OCI-LY1 (cell line): ENCODE data around the gene IRF2.

ENCODE experiments used
- H2AFZ ChIP-seq: fragments of 200-600 bp; sonication (generic), shearing (Covaris generic); 2 replicates; pipeline ENCODE4 v1.6.0; 2014; ENCODE audit warnings: antibody characterized with exemption, mild to moderate bottlenecking, low read length
- H3F3A ChIP-seq: fragments of 200-600 bp; sonication (generic), shearing (Covaris generic); 2 replicates; pipeline ENCODE4 v1.6.0; 2014; ENCODE audit warnings: mild to moderate bottlenecking, antibody characterized with exemption, low read length, moderate library complexity; ENCODE audit not compliant: insufficient read depth
- H3K27ac ChIP-seq: fragments of 200-600 bp; sonication (generic); 2 replicates; pipeline ENCODE4 v1.5.1; 2014; ENCODE audit warnings: low read length, mixed run types, mild to moderate bottlenecking, low read depth; ENCODE audit not compliant: poor library complexity, severe bottlenecking
- H3K27me3 ChIP-seq: fragments of 200-600 bp; sonication (generic); 2 replicates; pipeline ENCODE4 v1.6.0; 2014; ENCODE audit warnings: antibody characterized with exemption, mild to moderate bottlenecking, low read length, moderate library complexity; ENCODE audit not compliant: insufficient read depth
- H3K36me3 ChIP-seq: fragments of 200-600 bp; sonication (generic); 2 replicates; pipeline ENCODE4 v1.6.1; 2014; ENCODE audit warnings: mild to moderate bottlenecking, antibody characterized with exemption, low read length, moderate library complexity, mixed read lengths; ENCODE audit not compliant: insufficient read depth
- H3K4me1 ChIP-seq: fragments of 200-600 bp; sonication (generic); 2 replicates; pipeline ENCODE4 v1.5.1; 2014; ENCODE audit warnings: mild to moderate bottlenecking, low read length, moderate library complexity; ENCODE audit not compliant: insufficient read depth, severe bottlenecking
- H3K4me2 ChIP-seq: fragments of 200-600 bp; sonication (generic), shearing (Covaris generic); 2 replicates; pipeline ENCODE4 v1.6.1; 2014; ENCODE audit warnings: low read length
- H3K4me3 ChIP-seq: fragments of 200-600 bp; sonication (generic); 2 replicates; pipeline ENCODE4 v1.5.1; 2014; ENCODE audit warnings: low read length, low read depth, mild to moderate bottlenecking, mixed read lengths; ENCODE audit not compliant: poor library complexity, severe bottlenecking
- H3K79me2 ChIP-seq: fragments of 200-600 bp; shearing (Covaris generic); 2 replicates; pipeline ENCODE4 v1.6.1; 2016; ENCODE audit warnings: mixed run types, low read length, mixed read lengths; ENCODE audit not compliant: insufficient read depth
- H3K9ac ChIP-seq: fragments of 200-600 bp; sonication (generic), shearing (Covaris generic); 2 replicates; pipeline ENCODE4 v1.6.1; 2014; ENCODE audit warnings: mild to moderate bottlenecking, low read length, mixed read lengths
- H3K9me2 ChIP-seq: fragments of 200-600 bp; sonication (generic), shearing (Covaris generic); 2 replicates; pipeline ENCODE4 v1.6.1; 2014; ENCODE audit warnings: low read depth, mild to moderate bottlenecking, low read length, mixed read lengths
- H3K9me3 ChIP-seq: fragments of 200-600 bp; shearing (Covaris generic); 2 replicates; pipeline ENCODE4 v1.6.1; 2014; ENCODE audit warnings: low read length, mixed read lengths
- H4K20me1 ChIP-seq: fragments of 200-600 bp; sonication (generic), shearing (Covaris generic); 2 replicates; pipeline ENCODE4 v1.6.0; 2016; ENCODE audit warnings: mild to moderate bottlenecking, low read length; ENCODE audit not compliant: insufficient read depth
- CTCF ChIP-seq: fragments of 200-600 bp; sonication (generic), shearing (Covaris generic); IDR thresholded peaks from 2 replicates; pipeline ENCODE4 v1.5.1; 2017; ENCODE audit warnings: mild to moderate bottlenecking, antibody characterized with exemption, low read length, moderate library complexity, mixed read lengths
- EZH2 ChIP-seq: fragments of 200-600 bp; sonication (generic), shearing (Covaris generic); IDR thresholded peaks from 2 replicates; pipeline ENCODE4 v1.8.0; 2017; ENCODE audit warnings: borderline replicate concordance, mixed run types, mild to moderate bottlenecking, antibody characterized with exemption, low read length, moderate library complexity, mixed read lengths

Gene IRF2

DNA sequence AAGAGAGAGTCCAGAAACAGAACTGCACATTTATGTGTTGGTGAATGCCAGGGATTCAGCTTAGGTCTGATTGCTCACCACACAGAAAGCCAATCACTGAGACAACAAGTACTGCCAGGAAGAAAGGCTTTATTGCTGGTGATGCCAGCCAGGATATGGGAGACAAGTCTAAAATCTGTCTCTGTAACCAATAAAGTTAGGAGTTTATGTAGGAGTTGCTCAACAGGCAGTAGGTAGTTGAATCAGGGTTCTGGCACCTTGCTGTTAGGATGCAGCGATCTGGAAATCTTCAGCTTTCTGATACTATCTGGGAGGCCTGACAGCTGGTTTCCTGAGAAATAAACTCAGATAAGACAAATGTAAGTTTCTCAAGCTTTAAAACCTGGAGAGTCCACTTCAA lies 136.4 kb downstream of the IRF2 start:
- Histone ChIP-seq H3F3A (no peaks in the 10 kb centered on the region), H3K79me2 (no peaks in the 10 kb centered on the region), H3K9me3 (peaks cover 7% of the 10 kb centered on the region), H2AFZ (no peak overlapping the region), H3K4me1 (peaks cover 28% of the 10 kb centered on the region), H3K27ac (no peak overlapping the region), H3K4me2 (no peak overlapping the region), H3K4me3 (no peak overlapping the region), H3K27me3 (no peaks in the 10 kb centered on the region), H3K9me2 (no peaks in the 10 kb centered on the region), H3K36me3 (peaks cover 5% of the 10 kb centered on the region; the same call in 1 of the 2 replicates), H3K9ac (no peak overlapping the region), H4K20me1 (no peaks in the 10 kb centered on the region)
- no peak for TF ChIP-seq EZH2
- no peak for TF ChIP-seq CTCF
